Activated naive CD8-positive, alpha-beta T cell (primary cell): ENCODE measurements around the gene ATF6B.
"Not testable (repeated sequence)": the region's sequence is repeated elsewhere in the genome, so short reads cannot be mapped to it uniquely, and the experiment has no call there.

Source experiments
- H3K27ac Mint-ChIP-seq: one replicate; pipeline ENCODE4 v1.8.0; 2021; ENCODE audit warnings: mixed read lengths
- H3K27me3 Mint-ChIP-seq: one replicate; pipeline ENCODE4 v1.8.0; 2021; ENCODE audit warnings: mixed read lengths
- H3K36me3 Mint-ChIP-seq: one replicate; pipeline ENCODE4 v1.8.0; 2021; ENCODE audit warnings: mixed read lengths
- H3K4me1 Mint-ChIP-seq: one replicate; pipeline ENCODE4 v1.8.0; 2021; ENCODE audit warnings: low read depth, mixed read lengths
- H3K4me3 Mint-ChIP-seq: one replicate; pipeline ENCODE4 v1.8.0; 2021; ENCODE audit warnings: mild to moderate bottlenecking, mixed read lengths
- H3K9me3 Mint-ChIP-seq: one replicate; pipeline ENCODE4 v1.8.0; 2021; ENCODE audit warnings: low read depth, mixed read lengths

Gene ATF6B

DNA sequence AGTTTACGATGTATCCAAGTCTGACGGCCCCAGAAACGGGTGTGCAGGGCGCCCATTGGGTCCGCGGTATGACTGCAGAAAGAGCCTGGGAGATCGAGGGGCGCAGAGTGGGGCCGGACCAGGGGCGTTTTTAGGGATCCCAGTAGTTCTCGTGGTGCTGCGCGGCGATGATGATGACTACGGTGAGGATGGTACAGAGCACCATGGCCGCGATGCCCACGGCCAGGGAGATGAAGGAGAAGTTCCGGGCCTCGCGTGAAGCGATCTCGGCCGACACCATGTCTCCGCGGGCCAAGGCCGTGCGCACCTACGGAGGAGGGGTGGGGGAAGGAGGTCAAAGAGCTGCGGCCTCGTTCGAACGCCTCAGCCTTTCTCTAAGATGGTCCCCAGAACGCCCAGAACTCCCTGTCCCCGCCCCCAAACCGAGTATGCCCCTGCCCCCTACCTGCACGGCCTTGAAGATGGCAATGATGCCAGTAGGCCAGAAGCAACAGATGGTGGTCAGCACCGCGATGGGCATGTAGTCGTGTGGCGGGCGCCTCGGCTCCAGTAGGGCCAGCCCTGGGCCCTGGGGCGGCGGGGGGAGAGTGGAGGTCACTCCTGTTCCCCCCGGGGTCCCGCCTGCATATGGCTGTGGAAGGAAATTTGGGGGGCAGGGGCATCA, 21.2 kb upstream of the ATF6B start:
- H3K4me3 Mint-ChIP-seq = peak overlapping the region; percentile 83
- H3K9me3 Mint-ChIP-seq = no peaks in the 10 kb centered on the region
- H3K36me3 Mint-ChIP-seq = no peaks in the 10 kb centered on the region
- H3K27me3 Mint-ChIP-seq = no peaks in the 10 kb centered on the region
- H3K27ac Mint-ChIP-seq = peak overlapping the region; percentile 72
- H3K4me1 Mint-ChIP-seq = peaks cover 39% of the 10 kb centered on the region

DNA sequence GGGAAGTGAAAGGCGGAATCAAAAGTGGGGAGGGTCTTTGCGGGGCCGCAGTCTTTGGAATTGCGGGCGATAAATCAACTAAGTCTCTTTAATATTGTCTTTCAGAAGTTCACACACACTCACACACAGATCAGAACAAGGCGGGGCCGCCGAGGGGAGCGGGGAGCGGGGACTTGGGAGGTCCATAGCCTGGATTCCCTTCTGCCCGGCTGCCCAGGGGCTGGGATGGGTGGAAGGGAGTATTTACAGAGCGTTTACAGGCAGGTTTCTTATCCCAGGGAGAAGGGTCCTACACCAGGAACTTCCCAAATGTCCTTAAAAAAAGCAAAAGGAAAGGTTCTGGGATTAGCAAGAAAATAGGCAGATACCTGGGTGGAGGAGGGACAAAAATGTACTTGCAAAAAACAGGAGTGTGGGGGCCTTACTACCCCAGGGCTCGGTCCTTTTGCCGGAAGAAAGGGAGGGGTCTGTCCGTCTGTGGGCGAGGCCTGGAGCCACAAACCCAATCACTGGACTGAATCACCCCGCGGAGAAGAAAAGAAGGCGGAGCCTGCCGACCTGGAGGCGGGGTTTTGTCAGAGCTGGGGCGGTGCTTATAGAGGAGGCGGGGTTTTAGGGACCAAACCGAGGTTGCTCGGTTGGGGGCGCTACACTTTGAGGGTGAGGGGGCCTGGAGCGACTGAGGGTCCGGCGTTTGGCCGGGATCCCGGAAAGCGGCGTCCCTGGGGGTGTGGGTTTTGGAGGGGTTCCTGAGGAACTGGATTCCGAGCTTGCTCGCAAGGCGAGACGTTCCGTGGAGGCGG, 20.4 kb upstream of the ATF6B start:
- Mint-ChIP-seq H3K27ac (peak overlapping the region; percentile 72), H3K27me3 (no peaks in the 10 kb centered on the region), H3K4me1 (peaks cover 35% of the 10 kb centered on the region), H3K9me3 (no peaks in the 10 kb centered on the region), H3K4me3 (peak overlapping the region; percentile 83), H3K36me3 (no peaks in the 10 kb centered on the region)

DNA sequence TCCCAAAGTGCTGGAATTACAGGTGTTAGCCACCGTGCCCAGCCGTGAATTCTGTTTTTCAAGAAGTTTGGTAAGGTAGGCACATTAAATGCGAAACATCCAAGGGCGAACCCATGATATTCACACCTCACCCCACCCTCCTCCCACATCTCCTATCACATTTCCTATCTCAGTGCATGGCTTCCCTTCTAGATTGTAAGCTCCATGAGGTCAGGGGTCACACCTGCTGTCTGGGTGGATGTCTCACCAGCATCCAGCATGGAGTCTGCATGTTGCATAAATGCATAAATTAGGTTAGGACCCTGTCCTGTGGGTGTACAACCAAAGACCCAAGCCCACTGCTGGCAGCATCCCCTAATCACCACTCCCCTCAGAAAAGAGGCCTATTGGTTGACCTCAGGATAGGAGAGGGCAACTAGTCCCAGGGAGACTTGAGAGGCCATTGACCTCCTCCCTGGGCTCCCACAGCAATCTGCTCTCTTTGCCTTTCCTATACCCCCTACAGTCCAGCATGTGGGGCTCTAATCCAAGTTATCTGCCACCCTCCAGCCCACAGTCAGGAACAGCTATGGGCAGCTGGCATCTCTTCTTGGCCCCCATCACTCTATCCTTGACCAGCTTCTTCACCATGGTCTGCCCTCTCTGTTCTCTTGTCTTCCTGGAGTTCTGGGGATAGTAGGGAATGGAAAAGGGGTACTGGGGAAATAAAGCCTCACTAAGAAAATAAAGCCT, 19.5 kb upstream of the ATF6B start:
- H3K9me3 Mint-ChIP-seq = no peaks in the 10 kb centered on the region
- no peak overlapping the region for H3K4me3 Mint-ChIP-seq
- peaks cover 26% of the 10 kb centered on the region for H3K4me1 Mint-ChIP-seq
- H3K27me3 Mint-ChIP-seq = no peaks in the 10 kb centered on the region
- H3K36me3 Mint-ChIP-seq = no peaks in the 10 kb centered on the region
- no peak overlapping the region for H3K27ac Mint-ChIP-seq

DNA sequence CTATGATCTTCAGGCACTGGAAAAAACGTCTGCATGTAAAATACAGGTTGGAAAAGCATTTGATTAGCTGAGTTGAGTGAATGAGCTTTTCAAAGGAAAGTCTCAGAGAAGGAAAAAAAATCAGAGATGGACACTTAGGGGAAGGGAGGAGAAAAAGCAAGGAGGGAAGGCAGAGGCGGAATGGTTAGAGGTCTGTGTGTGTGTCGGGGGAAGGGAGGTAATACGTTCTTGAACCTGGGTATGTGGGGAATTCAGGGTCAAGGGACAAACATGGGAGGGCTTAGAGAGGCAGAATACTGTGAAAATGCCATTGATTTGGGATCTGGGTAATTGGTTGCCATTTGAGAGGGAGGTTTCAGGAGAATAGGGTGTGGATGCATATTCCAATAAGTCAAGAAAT, 18.6 kb upstream of the ATF6B start:
- Mint-ChIP-seq H3K9me3 (no peaks in the 10 kb centered on the region), H3K4me1 (peaks cover 20% of the 10 kb centered on the region), H3K4me3 (no peak overlapping the region), H3K27ac (no peak overlapping the region), H3K36me3 (no peaks in the 10 kb centered on the region), H3K27me3 (no peaks in the 10 kb centered on the region)

DNA sequence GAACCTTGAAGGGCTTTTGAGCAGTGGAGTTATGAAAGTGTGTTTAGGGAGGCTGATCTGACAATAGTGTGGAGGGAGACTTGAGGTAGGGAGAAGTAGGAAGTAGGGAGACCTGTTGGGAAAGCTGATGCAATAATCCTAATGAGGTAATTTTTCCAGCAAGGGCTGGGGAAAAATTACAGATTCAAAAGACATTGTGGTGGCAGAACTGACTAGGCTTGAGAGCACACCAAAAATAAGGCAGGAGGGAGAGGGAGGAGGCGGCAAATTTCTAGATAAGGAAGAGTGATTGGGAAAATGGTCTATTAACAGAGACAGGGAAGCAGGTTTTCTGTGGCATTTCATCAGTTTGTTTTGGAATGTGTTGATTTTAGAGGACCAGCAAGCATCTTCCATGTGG, 18.2 kb upstream of the ATF6B start:
- no peaks in the 10 kb centered on the region for H3K9me3 Mint-ChIP-seq
- no peak overlapping the region for H3K4me3 Mint-ChIP-seq
- H3K4me1 Mint-ChIP-seq = peaks cover 18% of the 10 kb centered on the region
- H3K27me3 Mint-ChIP-seq = no peaks in the 10 kb centered on the region
- H3K36me3 Mint-ChIP-seq = no peaks in the 10 kb centered on the region
- H3K27ac Mint-ChIP-seq = no peak overlapping the region

DNA sequence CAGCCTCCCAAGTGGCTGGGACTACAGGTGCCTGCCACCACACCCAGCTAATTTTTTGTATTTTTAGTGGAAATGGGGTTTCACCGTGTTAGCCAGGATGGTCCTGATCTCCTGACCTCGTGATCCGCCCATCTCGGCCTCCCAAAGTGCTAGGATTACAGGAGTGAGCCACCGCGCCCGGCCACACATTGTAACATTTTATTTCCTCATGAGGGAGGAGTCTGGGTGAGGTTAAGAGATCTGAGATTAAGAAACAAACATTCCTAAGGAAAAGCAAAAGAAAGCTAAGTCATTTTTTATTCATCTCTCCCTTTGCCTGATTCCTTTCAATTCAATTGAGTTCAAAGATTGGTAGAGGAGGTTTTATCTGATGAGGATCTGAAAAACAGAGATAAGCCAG, 16.2 kb upstream of the ATF6B start:
- H3K4me3 Mint-ChIP-seq, H3K9me3 Mint-ChIP-seq, H3K4me1 Mint-ChIP-seq, H3K36me3 Mint-ChIP-seq, H3K27ac Mint-ChIP-seq, H3K27me3 Mint-ChIP-seq: not testable (repeated sequence)

DNA sequence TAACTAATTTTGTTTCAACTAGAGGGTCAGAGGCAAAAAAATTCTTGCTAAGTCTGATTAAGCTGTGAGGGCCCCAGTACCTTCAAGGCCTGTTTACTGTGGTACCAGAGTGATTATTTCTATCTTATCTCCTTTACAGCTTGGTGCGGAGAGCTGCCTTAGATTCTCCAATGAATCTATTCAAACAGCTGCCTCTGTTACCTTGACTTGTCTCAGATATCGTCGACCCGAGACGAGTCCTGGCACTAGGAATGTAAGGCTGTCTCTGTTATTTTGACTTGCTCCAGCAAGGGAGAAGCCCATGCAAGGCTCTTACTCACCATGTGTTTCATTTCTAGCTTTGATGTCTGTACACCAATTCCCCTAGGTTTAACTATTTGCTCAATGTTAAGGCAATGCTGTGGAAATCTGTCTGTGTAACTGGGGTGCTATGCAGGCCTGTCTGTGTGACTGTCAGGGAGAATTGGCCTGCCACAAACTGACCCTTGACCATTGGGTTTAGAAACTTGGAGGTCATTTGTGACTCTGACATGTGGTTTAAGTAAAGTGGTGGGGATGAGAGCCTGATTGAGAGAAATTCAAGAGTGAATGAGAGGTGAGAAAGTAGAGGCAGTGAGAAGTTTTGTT, 12.5 kb upstream of the ATF6B start:
- Mint-ChIP-seq H3K9me3 (no peaks in the 10 kb centered on the region), H3K36me3 (no peaks in the 10 kb centered on the region), H3K27me3 (no peaks in the 10 kb centered on the region), H3K27ac (no peak overlapping the region), H3K4me1 (no peaks in the 10 kb centered on the region), H3K4me3 (no peak overlapping the region)

DNA sequence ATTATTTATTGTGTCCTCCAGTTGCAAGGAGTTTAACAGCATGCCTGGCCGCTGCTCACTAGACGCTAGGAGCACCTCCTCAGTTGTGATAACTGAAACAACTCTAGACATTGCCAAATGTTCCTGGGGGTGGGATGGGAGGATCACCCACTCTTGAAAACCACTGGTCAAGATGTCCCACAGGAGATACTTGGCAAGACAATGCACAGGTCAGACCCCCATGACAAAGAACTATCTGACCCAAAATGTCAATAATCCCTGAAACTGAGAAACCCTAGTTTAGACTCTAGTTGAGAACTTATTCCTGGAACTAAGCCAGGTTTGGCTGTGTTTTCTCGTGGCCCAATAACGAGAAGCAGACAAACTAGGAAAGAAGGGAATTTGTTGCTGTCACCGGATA, 11.5 kb upstream of the ATF6B start:
- Mint-ChIP-seq H3K9me3 (no peaks in the 10 kb centered on the region), H3K27me3 (no peaks in the 10 kb centered on the region), H3K4me1 (no peaks in the 10 kb centered on the region), H3K36me3 (no peaks in the 10 kb centered on the region), H3K4me3 (no peak overlapping the region), H3K27ac (no peak overlapping the region)

DNA sequence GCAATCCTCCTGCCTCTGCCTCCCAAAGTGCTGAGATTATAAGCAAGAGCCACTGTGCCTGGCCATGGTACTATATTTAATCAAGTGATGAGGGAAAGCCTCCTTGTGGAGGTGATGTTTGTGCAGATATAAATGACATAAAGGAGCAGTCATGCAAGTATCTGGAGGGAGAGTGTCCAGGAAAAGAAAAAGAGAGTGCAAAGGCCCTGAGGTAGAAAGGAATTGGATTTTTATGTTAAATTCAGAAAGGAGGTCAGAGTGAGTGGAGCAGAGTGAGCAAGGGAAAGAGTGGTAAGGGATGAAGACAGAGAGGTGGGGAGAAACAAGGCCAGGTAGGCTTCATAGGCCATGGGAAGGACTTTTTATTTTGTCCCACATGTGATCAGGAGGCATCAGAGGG, 9.4 kb upstream of the ATF6B start:
- Mint-ChIP-seq H3K9me3 (no peaks in the 10 kb centered on the region), H3K36me3 (no peaks in the 10 kb centered on the region), H3K27ac (no peak overlapping the region)

DNA sequence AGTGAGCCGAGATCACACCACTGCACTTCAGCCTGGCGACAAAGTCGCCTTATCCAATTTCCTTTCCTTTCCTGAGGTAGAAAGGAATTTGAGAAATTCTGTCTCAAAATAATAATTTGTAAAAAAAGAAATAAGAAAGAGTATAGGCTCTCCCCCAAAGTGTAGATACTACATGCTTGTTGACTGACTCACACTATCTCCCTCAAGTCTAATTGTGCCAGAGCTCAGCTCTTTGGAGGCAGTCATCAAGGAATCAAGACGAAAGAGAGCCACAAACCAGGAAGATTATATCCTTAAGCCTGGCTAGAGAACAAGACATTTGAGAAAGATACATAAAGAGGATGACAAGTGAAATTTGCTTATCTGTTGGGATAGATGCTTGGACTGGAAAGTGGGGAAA, 5.7 kb upstream of the ATF6B start:
- Mint-ChIP-seq H3K9me3 (no peaks in the 10 kb centered on the region), H3K4me1 (peaks cover 16% of the 10 kb centered on the region), H3K27me3 (no peaks in the 10 kb centered on the region), H3K27ac (no peak overlapping the region), H3K4me3 (no peak overlapping the region), H3K36me3 (no peaks in the 10 kb centered on the region)

More for the DNA sequence above, 9.4 kb upstream of the ATF6B start:
- Mint-ChIP-seq H3K4me3 (no peak overlapping the region), H3K27me3 (no peaks in the 10 kb centered on the region), H3K4me1 (no peaks in the 10 kb centered on the region)

DNA sequence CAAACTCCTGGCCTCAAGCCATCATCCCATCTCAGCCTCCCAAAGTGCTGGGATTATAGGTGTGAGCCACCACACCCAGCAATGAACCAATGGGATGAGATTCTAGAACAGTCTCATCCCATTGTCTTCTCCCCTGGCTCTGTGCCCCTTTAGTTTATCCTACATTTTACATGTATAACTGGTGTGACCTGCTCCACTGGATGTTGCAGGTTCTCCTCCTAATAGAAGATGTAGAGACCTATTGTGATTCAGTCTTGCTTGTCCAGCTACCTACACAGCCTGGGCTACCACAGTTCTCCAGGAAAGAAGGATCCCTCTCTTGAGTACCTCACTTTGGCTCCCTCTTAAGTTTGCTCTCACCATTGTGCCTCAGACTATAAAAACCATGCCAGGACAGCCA, 4.1 kb upstream of the ATF6B start:
- Mint-ChIP-seq H3K4me1 (peaks cover 33% of the 10 kb centered on the region), H3K27me3 (no peaks in the 10 kb centered on the region), H3K36me3 (no peaks in the 10 kb centered on the region), H3K9me3 (no peaks in the 10 kb centered on the region), H3K27ac (no peak overlapping the region), H3K4me3 (peak overlapping the region; percentile 42)

DNA sequence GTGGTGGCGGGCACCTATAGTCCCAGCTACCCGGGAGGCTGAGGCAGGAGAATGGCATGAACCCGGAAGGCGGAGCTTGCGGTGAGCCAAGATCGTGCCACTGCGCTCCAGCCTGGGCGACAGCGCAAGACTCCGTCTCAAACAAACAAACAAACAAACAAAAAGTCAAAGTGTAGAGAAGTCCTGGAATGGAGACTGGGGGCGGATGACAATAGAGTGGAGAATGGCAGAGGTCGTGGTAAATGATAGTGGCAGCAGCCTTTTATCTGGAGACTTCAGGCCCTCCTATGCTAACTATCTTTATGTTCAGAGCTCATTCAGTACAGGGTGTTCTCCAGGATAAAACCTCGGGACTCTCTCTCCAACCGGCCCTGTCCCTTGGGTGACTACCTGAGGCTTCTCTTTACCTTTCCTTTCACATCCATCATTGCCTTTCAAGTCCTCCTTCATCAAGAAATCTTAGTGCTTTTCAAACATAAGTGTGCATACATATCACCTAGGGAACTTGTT, 3.4 kb upstream of the ATF6B start:
- Mint-ChIP-seq H3K4me3 (peak overlapping the region; percentile 18), H3K27ac (no peak overlapping the region)

DNA sequence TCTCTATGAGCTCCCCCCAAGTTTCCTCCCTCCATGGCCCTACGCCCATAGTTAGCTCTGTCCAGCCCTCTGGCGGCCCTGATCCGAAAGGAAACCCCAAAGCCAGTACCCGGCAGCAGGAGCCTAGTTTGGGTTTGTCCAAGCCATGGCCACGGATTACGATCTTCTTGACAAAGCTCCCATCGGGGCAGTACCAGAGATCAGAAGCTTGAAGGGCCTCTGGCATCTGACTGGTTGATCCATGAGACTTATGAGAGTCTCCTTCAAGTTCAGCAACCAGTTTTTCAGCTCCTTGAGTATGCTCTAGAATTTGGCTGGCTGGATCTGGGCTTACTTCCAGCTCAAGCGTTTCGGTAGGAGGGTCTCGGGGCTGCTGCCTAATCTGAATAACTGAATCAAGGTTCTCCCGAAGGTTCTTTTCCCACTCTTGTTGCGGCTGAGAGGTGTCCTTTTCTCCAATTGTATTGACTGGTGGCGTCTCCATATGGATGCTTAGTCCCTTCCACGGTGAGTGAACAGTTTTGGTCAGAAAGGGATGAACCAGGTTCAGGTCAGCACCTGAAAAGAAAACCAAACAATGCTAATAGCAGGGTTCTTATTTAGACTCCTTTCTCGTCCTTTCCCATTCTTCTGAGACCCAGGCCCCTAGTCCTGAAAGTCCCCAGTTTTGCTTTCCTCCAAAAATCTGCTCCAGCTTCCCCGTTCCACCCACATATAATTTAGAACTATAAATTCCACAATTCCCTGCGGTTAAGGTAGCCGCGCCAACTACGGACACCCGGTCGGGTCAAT, 1.4 kb upstream of the ATF6B start:
- Mint-ChIP-seq H3K27me3 (no peaks in the 10 kb centered on the region), H3K36me3 (peaks cover 5% of the 10 kb centered on the region), H3K27ac (peak overlapping the region; percentile 92), H3K4me1 (peaks cover 48% of the 10 kb centered on the region), H3K4me3 (peak overlapping the region; percentile 98), H3K9me3 (no peaks in the 10 kb centered on the region)

More for the DNA sequence above, 3.4 kb upstream of the ATF6B start:
- Mint-ChIP-seq H3K27me3 (no peaks in the 10 kb centered on the region), H3K4me1 (peaks cover 39% of the 10 kb centered on the region), H3K36me3 (peaks cover 2% of the 10 kb centered on the region), H3K9me3 (no peaks in the 10 kb centered on the region)

DNA sequence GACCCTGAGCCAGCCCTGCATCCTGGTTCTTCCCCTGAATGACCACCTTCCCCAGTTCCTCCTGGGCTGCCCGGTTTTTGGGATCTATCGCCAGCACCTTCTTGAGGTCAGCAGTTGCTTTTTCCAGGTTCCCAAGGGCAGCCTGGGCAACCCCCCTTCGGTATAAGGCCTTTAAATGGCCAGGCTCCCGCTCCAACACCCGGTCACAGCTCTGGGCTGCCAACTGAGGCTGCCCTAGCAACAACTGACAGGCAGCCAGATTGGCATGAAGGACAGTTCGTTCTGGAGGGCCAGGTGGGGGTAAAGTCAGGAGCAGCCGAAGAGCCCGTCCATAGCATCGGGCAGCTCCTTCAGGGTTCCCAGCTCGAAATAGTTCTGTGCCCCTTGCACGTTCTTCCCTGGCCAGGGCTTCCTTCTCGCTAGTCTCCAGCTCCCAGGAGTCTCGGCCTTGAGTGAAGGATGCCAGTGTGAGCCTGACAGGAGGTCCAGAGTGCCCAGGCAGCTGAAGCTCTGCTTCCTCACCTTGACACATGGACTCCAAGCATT, 778 bp upstream of the ATF6B start:
- H3K27me3 Mint-ChIP-seq = no peaks in the 10 kb centered on the region
- H3K9me3 Mint-ChIP-seq = no peaks in the 10 kb centered on the region
- H3K36me3 Mint-ChIP-seq = peaks cover 10% of the 10 kb centered on the region
- H3K4me3 Mint-ChIP-seq = peak overlapping the region; percentile 98
- peaks cover 53% of the 10 kb centered on the region for H3K4me1 Mint-ChIP-seq
- H3K27ac Mint-ChIP-seq = peak overlapping the region; percentile 95
